HL-60/S4 (cell line): ENCODE measurements around the gene EXOC4.

Source experiments
- in situ Hi-C: fragments of 300-500 bp; cut with MboI; formaldehyde crosslinking; loops from 2 replicates; pipeline ENCODE4 v1.14.3; 2022; ENCODE audit warnings: low sequenced_read_pairs

Gene EXOC4

GRCh38 chr7:133691727-133692610 lies 439.1 kb downstream of the EXOC4 start:
- in situ Hi-C loops: no loop called here

GRCh38 chr7:133693281-133693680 lies 440.4 kb downstream of the EXOC4 start:
- in situ Hi-C loops: no loop called here

GRCh38 chr7:133696056-133696455 lies 443.2 kb downstream of the EXOC4 start:
- in situ Hi-C loops: no loop called here

GRCh38 chr7:133697585-133697984 lies 444.7 kb downstream of the EXOC4 start:
- in situ Hi-C loops: no loop called here

GRCh38 chr7:133698127-133698526 lies 445.2 kb downstream of the EXOC4 start:
- in situ Hi-C loops: no loop called here

GRCh38 chr7:133699386-133699785 lies 446.5 kb downstream of the EXOC4 start:
- in situ Hi-C loops: no loop called here

GRCh38 chr7:133702078-133702477 lies 449.2 kb downstream of the EXOC4 start:
- in situ Hi-C loops: no loop called here

- in situ Hi-C loops: no loop called here
These were observed 450.1 kb downstream of the EXOC4 start for GRCh38 chr7:133702960-133703359.

GRCh38 chr7:133703547-133703946 lies 450.7 kb downstream of the EXOC4 start:
- in situ Hi-C loops: no loop called here

- in situ Hi-C loops: no loop called here
These were observed 451.6 kb downstream of the EXOC4 start for GRCh38 chr7:133704453-133704852.

- in situ Hi-C loops: no loop called here
These were observed 452.7 kb downstream of the EXOC4 start for GRCh38 chr7:133705596-133705995.

GRCh38 chr7:133706016-133706415 lies 453.1 kb downstream of the EXOC4 start:
- in situ Hi-C loops: no loop called here

- in situ Hi-C loops: no loop called here
These were observed 456.4 kb downstream of the EXOC4 start for GRCh38 chr7:133709036-133709880.

- in situ Hi-C loops: no loop called here
These were observed 459.7 kb downstream of the EXOC4 start for GRCh38 chr7:133712544-133712943.

GRCh38 chr7:133714654-133715053 lies 461.8 kb downstream of the EXOC4 start:
- in situ Hi-C loops: no loop called here

GRCh38 chr7:133718131-133718530 lies 465.3 kb downstream of the EXOC4 start:
- in situ Hi-C loops: no loop called here

GRCh38 chr7:133723044-133723443 lies 470.2 kb downstream of the EXOC4 start:
- in situ Hi-C loops: no loop called here

GRCh38 chr7:133724148-133724547 lies 471.3 kb downstream of the EXOC4 start:
- in situ Hi-C loops: no loop called here

GRCh38 chr7:133724694-133725093 lies 471.8 kb downstream of the EXOC4 start:
- in situ Hi-C loops: no loop called here

GRCh38 chr7:133727476-133728214 lies 474.8 kb downstream of the EXOC4 start:
- in situ Hi-C loops: no loop called here

GRCh38 chr7:133730360-133730759 lies 477.5 kb downstream of the EXOC4 start:
- in situ Hi-C loops: no loop called here
